Mesothelial cell of epicardium (in vitro differentiated cells): ENCODE data around the gene RSRP1. TPM values are rescaled to one million over a fixed set of nuclear protein-coding genes. Genes with fewer than 3 reads are reported as not detected.
"Not testable (repeated sequence)": the region's sequence is repeated elsewhere in the genome, so short reads cannot be mapped to it uniquely, and the experiment has no call there.

Experiments used
- DNase-seq, 2 experiments: peaks; one replicate each; pipeline ENCODE4 v3.0.0; 2021; ENCODE audit warnings: low spot score in 2 of 2; ENCODE audit not compliant: unreplicated experiment in 2 of 2
- H3K27ac Mint-ChIP-seq: 2 replicates; pipeline ENCODE4 v1.8.0; 2021; ENCODE audit warnings: mixed read lengths
- H3K27me3 Mint-ChIP-seq: 2 replicates; pipeline ENCODE4 v1.8.0; 2021; ENCODE audit warnings: low read depth, mixed read lengths
- H3K36me3 Mint-ChIP-seq: 2 replicates; pipeline ENCODE4 v1.8.0; 2021; ENCODE audit warnings: mixed read lengths
- H3K4me1 Mint-ChIP-seq: 2 replicates; pipeline ENCODE4 v1.8.0; 2021; ENCODE audit warnings: mixed read lengths
- H3K4me3 Mint-ChIP-seq: 2 replicates; pipeline ENCODE4 v1.8.0; 2021; ENCODE audit warnings: mild to moderate bottlenecking, moderate library complexity, mixed read lengths
- H3K9me3 Mint-ChIP-seq: 2 replicates; pipeline ENCODE4 v1.8.0; 2021; ENCODE audit warnings: mixed read lengths
- CTCF ChIP-seq: fragments of 200-600 bp; sonication (generic); IDR thresholded peaks from one replicate; pipeline ENCODE4 v1.5.0; 2021; ENCODE audit warnings: antibody characterized with exemption; ENCODE audit not compliant: unreplicated experiment
- total RNA-seq: library from RNA; stranded (reverse); gene quantifications from 3 replicates; pipeline ENCODE4 v1.2.1, GENCODE V29; 2021

RSRP1 gene
- 133 to 158 TPM (median 150 TPM) in 3 replicates for total RNA-seq

- Mint-ChIP-seq H3K36me3 (peaks cover 13% of the 10 kb centered on the region), H3K27ac (peak within 1 kb of the TSS; percentile 99), H3K27me3 (no peaks in the 10 kb centered on the region), H3K4me3 (peak within 1 kb of the TSS; percentile 95), H3K4me1 (peaks cover 32% of the 10 kb centered on the region), H3K9me3 (no peaks in the 10 kb centered on the region)
- no peak for TF ChIP-seq CTCF
- peak; percentile 99 for DNase-seq
Measured at GRCh38 chr1:25247024-25247828, at the start of gene RSRP1. RSRP1 (minus strand) TSS chr1:25247454; CDS start chr1:25246963, 491 bp downstream.

GRCh38 chr1:25296501-25296900 lies 49.2 kb upstream of the RSRP1 start:
- H3K36me3 Mint-ChIP-seq, DNase-seq, H3K9me3 Mint-ChIP-seq, H3K4me3 Mint-ChIP-seq, H3K27ac Mint-ChIP-seq, H3K27me3 Mint-ChIP-seq, H3K4me1 Mint-ChIP-seq: not testable (repeated sequence)

- H3K27ac Mint-ChIP-seq, H3K36me3 Mint-ChIP-seq, DNase-seq, H3K4me1 Mint-ChIP-seq, H3K4me3 Mint-ChIP-seq, H3K27me3 Mint-ChIP-seq, H3K9me3 Mint-ChIP-seq: not testable (repeated sequence)
Measured at GRCh38 chr1:25294889-25295826, 47.9 kb upstream of the RSRP1 start.

GRCh38 chr1:25293426-25293825 lies 46.2 kb upstream of the RSRP1 start:
- H3K9me3 Mint-ChIP-seq, H3K4me3 Mint-ChIP-seq: not testable (repeated sequence)

GRCh38 chr1:25290043-25290442 lies 42.8 kb upstream of the RSRP1 start:
- H3K27ac Mint-ChIP-seq, DNase-seq, H3K4me3 Mint-ChIP-seq: not testable (repeated sequence)

More at GRCh38 chr1:25293426-25293825, 46.2 kb upstream of the RSRP1 start:
- DNase-seq, H3K27ac Mint-ChIP-seq, H3K4me1 Mint-ChIP-seq, H3K36me3 Mint-ChIP-seq, H3K27me3 Mint-ChIP-seq: not testable (repeated sequence)

GRCh38 chr1:25288573-25289101 lies 41.4 kb upstream of the RSRP1 start:
- H3K36me3 Mint-ChIP-seq, DNase-seq, H3K4me1 Mint-ChIP-seq, H3K27me3 Mint-ChIP-seq, H3K4me3 Mint-ChIP-seq, H3K9me3 Mint-ChIP-seq, H3K27ac Mint-ChIP-seq: not testable (repeated sequence)

More at GRCh38 chr1:25290043-25290442, 42.8 kb upstream of the RSRP1 start:
- not testable (repeated sequence) for H3K36me3 Mint-ChIP-seq, H3K27me3 Mint-ChIP-seq, H3K9me3 Mint-ChIP-seq, H3K4me1 Mint-ChIP-seq

- not testable (repeated sequence) for H3K4me3 Mint-ChIP-seq, H3K27ac Mint-ChIP-seq, H3K27me3 Mint-ChIP-seq, H3K9me3 Mint-ChIP-seq, H3K4me1 Mint-ChIP-seq, DNase-seq, H3K36me3 Mint-ChIP-seq
Measured at GRCh38 chr1:25287164-25287563, 39.9 kb upstream of the RSRP1 start.

- not testable (repeated sequence) for H3K36me3 Mint-ChIP-seq, H3K4me1 Mint-ChIP-seq, H3K9me3 Mint-ChIP-seq, H3K27me3 Mint-ChIP-seq, DNase-seq, H3K27ac Mint-ChIP-seq, H3K4me3 Mint-ChIP-seq
Measured at GRCh38 chr1:25285862-25286261, 38.6 kb upstream of the RSRP1 start.

GRCh38 chr1:25279693-25280111 lies 32.4 kb upstream of the RSRP1 start:
- not testable (repeated sequence) for H3K36me3 Mint-ChIP-seq, DNase-seq, H3K9me3 Mint-ChIP-seq, H3K4me1 Mint-ChIP-seq, H3K27ac Mint-ChIP-seq, H3K27me3 Mint-ChIP-seq, H3K4me3 Mint-ChIP-seq

- not testable (repeated sequence) for DNase-seq, H3K36me3 Mint-ChIP-seq, H3K9me3 Mint-ChIP-seq, H3K4me1 Mint-ChIP-seq, H3K4me3 Mint-ChIP-seq, H3K27ac Mint-ChIP-seq, H3K27me3 Mint-ChIP-seq
Measured at GRCh38 chr1:25278790-25279189, 31.5 kb upstream of the RSRP1 start.

- not testable (repeated sequence) for H3K36me3 Mint-ChIP-seq, H3K4me1 Mint-ChIP-seq, H3K27me3 Mint-ChIP-seq, H3K4me3 Mint-ChIP-seq, H3K9me3 Mint-ChIP-seq, DNase-seq, H3K27ac Mint-ChIP-seq
Measured at GRCh38 chr1:25278358-25278757, 31.1 kb upstream of the RSRP1 start.

- H3K36me3 Mint-ChIP-seq, DNase-seq, H3K27me3 Mint-ChIP-seq, H3K4me1 Mint-ChIP-seq, H3K4me3 Mint-ChIP-seq, H3K27ac Mint-ChIP-seq, H3K9me3 Mint-ChIP-seq: not testable (repeated sequence)
Measured at GRCh38 chr1:25277295-25277694, 30.0 kb upstream of the RSRP1 start.

GRCh38 chr1:25275648-25276047 lies 28.4 kb upstream of the RSRP1 start:
- not testable (repeated sequence) for H3K36me3 Mint-ChIP-seq, H3K9me3 Mint-ChIP-seq, DNase-seq, H3K27me3 Mint-ChIP-seq, H3K27ac Mint-ChIP-seq, H3K4me3 Mint-ChIP-seq, H3K4me1 Mint-ChIP-seq
